Measurements from ENCODE around the gene GFOD1. TPM values are rescaled to one million over a fixed set of nuclear protein-coding genes. Genes with fewer than 3 reads are reported as not detected.
"Not testable (repeated sequence)": the region's sequence is repeated elsewhere in the genome, so short reads cannot be mapped to it uniquely, and the experiment has no call there.

The GFOD1 gene
- total RNA-seq, 1 donor from 2014 or later: 51.6 TPM

DNA sequence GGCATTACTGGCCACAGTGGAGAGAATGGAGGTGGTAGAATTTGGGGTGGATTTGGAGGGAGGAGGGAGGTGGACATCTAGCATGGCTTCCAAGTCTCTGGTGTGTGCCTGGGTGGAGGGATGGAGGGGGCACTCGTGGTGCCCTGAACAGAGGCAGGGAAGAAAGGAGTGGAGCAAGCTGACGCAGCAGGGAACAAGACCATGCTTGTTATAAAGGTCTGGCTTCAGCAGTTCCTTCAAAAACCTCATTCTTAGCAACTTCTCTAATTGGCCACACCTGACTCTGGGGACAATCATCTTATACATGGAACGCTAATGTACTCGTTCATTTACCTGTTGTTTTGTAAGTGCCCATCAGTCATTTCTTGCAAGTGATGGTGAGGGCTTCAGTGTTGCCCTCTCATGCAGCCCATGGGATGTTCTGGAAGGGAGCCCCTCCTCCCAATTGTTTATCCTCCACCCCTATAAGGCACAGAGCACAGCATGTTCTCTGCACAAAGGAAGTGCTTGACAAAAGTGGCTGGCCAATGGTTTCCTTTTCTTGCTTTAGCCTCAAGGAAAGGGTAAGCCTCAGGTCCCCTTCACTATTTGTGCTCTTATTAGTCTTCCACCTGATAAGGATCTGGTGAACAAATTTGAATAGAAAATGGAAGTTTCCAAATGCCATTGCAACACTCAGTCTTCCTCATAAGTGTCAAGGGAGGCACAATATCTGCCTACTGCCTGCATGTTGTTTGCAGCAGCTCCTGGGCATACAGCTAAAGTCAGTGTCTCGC is 39.3 kb downstream of the GFOD1 start:
- intact Hi-C loops (cut with micrococcal nuclease): no loop called here
- peaks cover 9% of the 10 kb centered on the region for H3K36me3 ChIP-seq
- peaks cover 91% of the 10 kb centered on the region for H3K4me1 ChIP-seq
- H3K27ac ChIP-seq (replicated peaks): peak overlapping the region; percentile 78
- no peak overlapping the region for H3K4me3 ChIP-seq
- DNase-seq: no peak
- H3K27me3 ChIP-seq (ENCODE audit: low read depth): no peaks in the 10 kb centered on the region
- no peak for TF ChIP-seq CTCF (IDR thresholded peaks at IDR 0.05; ENCODE audit: borderline replicate concordance)
- H3K9me3 ChIP-seq (replicated peaks): no peaks in the 10 kb centered on the region

DNA sequence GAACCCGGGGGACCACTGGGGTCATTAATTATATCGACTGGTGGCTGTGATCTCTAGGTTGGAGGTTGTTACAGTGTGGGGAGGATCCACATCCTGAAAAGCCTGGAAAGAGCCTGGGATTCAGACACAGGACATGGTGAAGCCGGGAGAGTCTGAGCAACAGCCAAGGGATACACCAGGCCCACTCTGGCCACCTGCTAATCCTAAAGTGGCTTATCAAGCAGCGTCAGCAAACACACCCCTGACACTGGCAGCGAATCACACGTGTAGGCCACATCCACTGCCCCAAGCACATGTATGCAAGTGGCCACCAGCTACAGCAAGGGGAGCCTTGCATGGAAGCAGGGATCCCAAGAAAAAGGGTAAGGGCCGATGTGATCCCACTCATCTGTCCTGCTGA is 41.0 kb downstream of the GFOD1 start:
- TF ChIP-seq CTCF (IDR thresholded peaks at IDR 0.05; ENCODE audit: borderline replicate concordance): no peak
- peaks cover 6% of the 10 kb centered on the region for H3K36me3 ChIP-seq
- DNase-seq: no peak
- no peaks in the 10 kb centered on the region for H3K27me3 ChIP-seq (ENCODE audit: low read depth)
- H3K9me3 ChIP-seq (replicated peaks): no peaks in the 10 kb centered on the region
- peaks cover 90% of the 10 kb centered on the region for H3K4me1 ChIP-seq
- intact Hi-C loops (cut with micrococcal nuclease): no loop called here
- H3K27ac ChIP-seq (replicated peaks): peak overlapping the region; percentile 78
- no peak overlapping the region for H3K4me3 ChIP-seq

DNA sequence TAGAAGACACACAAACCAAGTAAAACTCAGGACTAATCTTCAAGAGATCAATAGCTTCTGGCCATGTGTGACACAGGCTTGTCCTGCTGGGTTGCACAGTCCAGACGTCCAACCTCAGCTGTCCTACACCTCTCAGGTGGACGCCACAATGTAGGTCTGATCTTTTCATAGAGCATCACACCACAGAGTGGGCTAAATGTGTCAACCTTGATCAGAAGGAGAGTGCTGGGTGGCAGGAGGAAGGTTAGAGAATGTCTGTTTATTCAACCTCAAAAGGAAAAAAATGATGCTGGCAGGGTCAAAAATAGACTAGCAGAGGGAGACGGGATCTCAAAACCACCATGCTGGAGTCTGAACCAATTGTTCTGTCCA is 41.7 kb downstream of the GFOD1 start:
- Histone ChIP-seq H3K27me3 (ENCODE audit: low read depth) (no peaks in the 10 kb centered on the region), H3K36me3 (no peaks in the 10 kb centered on the region), H3K4me3 (no peak overlapping the region), H3K27ac (replicated peaks) (peak overlapping the region; percentile 78), H3K4me1 (peaks cover 91% of the 10 kb centered on the region), H3K9me3 (replicated peaks) (no peaks in the 10 kb centered on the region)
- intact Hi-C loops (cut with micrococcal nuclease): no loop called here
- TF ChIP-seq CTCF (IDR thresholded peaks at IDR 0.05; ENCODE audit: borderline replicate concordance): no peak
- DNase-seq: no peak

GRCh38 chr6:13445005-13445743 is 42.2 kb downstream of the GFOD1 start:
- Histone ChIP-seq H3K9me3 (replicated peaks) (no peaks in the 10 kb centered on the region), H3K27ac (replicated peaks) (peak overlapping the region; percentile 78), H3K4me3 (peak overlapping the region; percentile 16), H3K27me3 (ENCODE audit: low read depth) (no peaks in the 10 kb centered on the region), H3K36me3 (no peaks in the 10 kb centered on the region), H3K4me1 (peaks cover 90% of the 10 kb centered on the region)
- TF ChIP-seq CTCF (IDR thresholded peaks at IDR 0.05; ENCODE audit: borderline replicate concordance): no peak
- intact Hi-C loops (cut with micrococcal nuclease): no loop called here
- DNase-seq: peak; percentile 65

DNA sequence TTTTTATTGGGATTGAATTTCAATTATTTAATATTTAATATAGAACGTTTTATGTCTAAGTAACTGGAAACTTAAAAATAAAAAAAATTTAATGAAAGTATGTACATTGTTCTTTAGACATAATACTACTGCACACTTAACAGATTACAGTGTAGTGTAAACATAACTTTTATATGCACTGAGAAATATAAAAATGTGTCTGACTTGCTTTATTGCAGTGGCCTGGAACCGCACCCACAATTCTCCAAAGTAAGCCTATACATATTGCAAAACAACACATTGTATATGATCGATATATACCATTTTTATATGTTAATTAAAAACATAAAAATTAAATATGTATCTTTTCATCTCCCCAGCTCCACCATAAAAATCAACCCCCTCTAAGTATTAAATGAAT is 42.8 kb downstream of the GFOD1 start:
- Histone ChIP-seq H3K4me1 (peaks cover 89% of the 10 kb centered on the region), H3K36me3 (no peaks in the 10 kb centered on the region), H3K27me3 (ENCODE audit: low read depth) (no peaks in the 10 kb centered on the region), H3K9me3 (replicated peaks) (no peaks in the 10 kb centered on the region), H3K27ac (replicated peaks) (peak overlapping the region; percentile 78), H3K4me3 (peak overlapping the region; percentile 16)
- TF ChIP-seq CTCF (IDR thresholded peaks at IDR 0.05; ENCODE audit: borderline replicate concordance): no peak
- DNase-seq: no peak
- intact Hi-C loops (cut with micrococcal nuclease): no loop called here

DNA sequence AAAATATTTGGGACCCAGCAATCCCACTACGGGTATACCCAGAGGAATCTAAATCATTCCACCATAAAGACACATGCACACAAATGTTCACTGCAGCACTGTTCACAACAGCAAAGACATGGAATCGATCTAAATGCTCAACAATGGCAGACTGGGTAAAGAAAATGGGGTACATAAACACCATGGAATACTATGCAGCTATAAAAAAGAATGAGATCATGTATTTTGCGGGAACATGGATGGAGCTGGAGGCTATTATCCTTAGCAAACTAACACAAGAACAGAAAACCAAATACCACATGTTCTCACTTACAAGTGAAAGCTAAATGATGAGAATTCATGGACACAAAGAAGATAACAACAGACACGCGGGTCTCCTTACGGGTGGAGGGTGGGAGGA is 43.4 kb downstream of the GFOD1 start:
- peaks cover 84% of the 10 kb centered on the region for H3K4me1 ChIP-seq
- H3K9me3 ChIP-seq (replicated peaks); H3K4me3 ChIP-seq; H3K36me3 ChIP-seq; DNase-seq; intact Hi-C loops (cut with micrococcal nuclease); H3K27ac ChIP-seq (replicated peaks); H3K27me3 ChIP-seq (ENCODE audit: low read depth): not testable (repeated sequence)
